ENCODE results near the gene IRX5.

Gene IRX5

GRCh38 chr16:54930005-54930868 lies at the start of gene IRX5:
IRX5 (plus strand) TSS chr16:54930865; CDS start chr16:54931199, 334 bp downstream.
- FAIRE-seq (no peak), DNase-seq (ENCODE audit: low spot score) (peak; percentile 29)

- DNase-seq (ENCODE audit: low spot score) = no peak
Measured at GRCh38 chr16:54882556-54882955, 48.1 kb upstream of the IRX5 start.

GRCh38 chr16:54883358-54883757 lies 47.3 kb upstream of the IRX5 start:
- no peak for DNase-seq (ENCODE audit: low spot score)
- no peak for FAIRE-seq

More at GRCh38 chr16:54882556-54882955, 48.1 kb upstream of the IRX5 start:
- FAIRE-seq = no peak

- no peak for DNase-seq (ENCODE audit: low spot score)
- no peak for FAIRE-seq
Measured at GRCh38 chr16:54886078-54886477, 44.6 kb upstream of the IRX5 start.

GRCh38 chr16:54890381-54890780 lies 40.3 kb upstream of the IRX5 start:
- no peak for FAIRE-seq
- no peak for DNase-seq (ENCODE audit: low spot score)

GRCh38 chr16:54891346-54891745 lies 39.3 kb upstream of the IRX5 start:
- DNase-seq (ENCODE audit: low spot score) = no peak
- no peak for FAIRE-seq

GRCh38 chr16:54892981-54893380 lies 37.7 kb upstream of the IRX5 start:
- FAIRE-seq = no peak

GRCh38 chr16:54897930-54898329 lies 32.7 kb upstream of the IRX5 start:
- no peak for DNase-seq (ENCODE audit: low spot score)
- no peak for FAIRE-seq

More at GRCh38 chr16:54892981-54893380, 37.7 kb upstream of the IRX5 start:
- no peak for DNase-seq (ENCODE audit: low spot score)

GRCh38 chr16:54901606-54902005 lies 29.1 kb upstream of the IRX5 start:
- DNase-seq (ENCODE audit: low spot score) (no peak), FAIRE-seq (no peak)

- no peak for DNase-seq (ENCODE audit: low spot score)
- FAIRE-seq = no peak
Measured at GRCh38 chr16:54903047-54903446, 27.6 kb upstream of the IRX5 start.

GRCh38 chr16:54911079-54911478 lies 19.6 kb upstream of the IRX5 start:
- FAIRE-seq = no peak

GRCh38 chr16:54912720-54913119 lies 17.9 kb upstream of the IRX5 start:
- no peak for FAIRE-seq
- no peak for DNase-seq (ENCODE audit: low spot score)

More at GRCh38 chr16:54911079-54911478, 19.6 kb upstream of the IRX5 start:
- no peak for DNase-seq (ENCODE audit: low spot score)

GRCh38 chr16:54921206-54921824 lies 9.3 kb upstream of the IRX5 start:
- no peak for FAIRE-seq
- no peak for DNase-seq (ENCODE audit: low spot score)

GRCh38 chr16:54923055-54923473 lies 7.6 kb upstream of the IRX5 start:
- FAIRE-seq (no peak), DNase-seq (ENCODE audit: low spot score) (no peak)

- DNase-seq (ENCODE audit: low spot score) (no peak), FAIRE-seq (no peak)
Measured at GRCh38 chr16:54923988-54924387, 6.7 kb upstream of the IRX5 start.

- FAIRE-seq = no peak
- DNase-seq (ENCODE audit: low spot score) = no peak
Measured at GRCh38 chr16:54926166-54926838, 4.4 kb upstream of the IRX5 start.

GRCh38 chr16:54927125-54928015 lies 3.3 kb upstream of the IRX5 start:
- DNase-seq (ENCODE audit: low spot score) = no peak
- no peak for FAIRE-seq

GRCh38 chr16:54928016-54928356 lies 2.7 kb upstream of the IRX5 start:
- FAIRE-seq = no peak
- DNase-seq (ENCODE audit: low spot score) = no peak

- DNase-seq (ENCODE audit: low spot score) = peak; percentile 49
- no peak for FAIRE-seq
Measured at GRCh38 chr16:54928411-54929089, 2.1 kb upstream of the IRX5 start.

Measured in urothelium cell line (cell line).